GM15510 (cell line): Measurements from ENCODE around the gene SPINT1.

Experiments
- POLR2A ChIP-seq: IDR thresholded peaks from 3 replicates; pipeline ENCODE4 v1.6.1; 2011; ENCODE audit warnings: borderline replicate concordance; ENCODE audit not compliant: insufficient read length; ENCODE audit errors: extremely low read depth

The SPINT1 gene

GRCh38 chr15:40845511-40846284 is 1.9 kb downstream of the SPINT1 start:
- no peak for TF ChIP-seq POLR2A

- TF ChIP-seq POLR2A = no peak
These were observed 3.0 kb downstream of the SPINT1 start for GRCh38 chr15:40846841-40847222.

GRCh38 chr15:40847223-40847961 is 3.5 kb downstream of the SPINT1 start:
- TF ChIP-seq POLR2A = no peak

GRCh38 chr15:40850576-40851112 is 6.8 kb downstream of the SPINT1 start:
- TF ChIP-seq POLR2A = no peak

GRCh38 chr15:40852529-40852928 is 8.7 kb downstream of the SPINT1 start:
- no peak for TF ChIP-seq POLR2A

GRCh38 chr15:40853241-40853890 is 9.5 kb downstream of the SPINT1 start:
- TF ChIP-seq POLR2A = no peak

- TF ChIP-seq POLR2A = no peak
These were observed 10.3 kb downstream of the SPINT1 start for GRCh38 chr15:40854161-40854560.

GRCh38 chr15:40855706-40856234 is 11.9 kb downstream of the SPINT1 start:
- no peak for TF ChIP-seq POLR2A

GRCh38 chr15:40856746-40857145 is 12.9 kb downstream of the SPINT1 start:
- no peak for TF ChIP-seq POLR2A

- TF ChIP-seq POLR2A = no peak
These were observed 13.9 kb downstream of the SPINT1 start for GRCh38 chr15:40857601-40858341.

GRCh38 chr15:40858706-40859105 is 14.9 kb downstream of the SPINT1 start:
- TF ChIP-seq POLR2A = no peak

- no peak for TF ChIP-seq POLR2A
These were observed 15.5 kb downstream of the SPINT1 start for GRCh38 chr15:40859206-40859851.

GRCh38 chr15:40863660-40864270 is 19.9 kb downstream of the SPINT1 start:
- no peak for TF ChIP-seq POLR2A
